Left ventricle myocardium inferior (tissue), 1 donor: ENCODE data around the gene PNPLA2. TPM values are rescaled to one million over a fixed set of nuclear protein-coding genes. Genes with fewer than 3 reads are reported as not detected.

ENCODE experiments used
- DNase-seq: peaks from one replicate; pipeline ENCODE4 v3.0.0-alpha.2; 2020
- H3K27ac ChIP-seq: fragments of 200-600 bp; replicated peaks from 2 replicates; pipeline ENCODE4 v1.8.0; 2021
- H3K27me3 ChIP-seq: fragments of 200-600 bp; 2 replicates; pipeline ENCODE4 v1.8.0; 2021; ENCODE audit warnings: low read depth
- H3K36me3 ChIP-seq: fragments of 200-600 bp; 2 replicates; pipeline ENCODE4 v1.8.0; 2021
- H3K4me1 ChIP-seq: fragments of 200-600 bp; 2 replicates; pipeline ENCODE4 v1.8.0; 2021
- H3K4me3 ChIP-seq: fragments of 200-600 bp; 2 replicates; pipeline ENCODE4 v1.8.0; 2021; ENCODE audit warnings: mild to moderate bottlenecking, moderate library complexity
- H3K9me3 ChIP-seq: fragments of 200-600 bp; replicated peaks from 2 replicates; pipeline ENCODE4 v1.8.0; 2021
- CTCF ChIP-seq: fragments of 200-600 bp; IDR thresholded peaks from 2 replicates; pipeline ENCODE4 v1.8.0; 2021; ENCODE audit warnings: antibody characterized with exemption, mild to moderate bottlenecking, borderline replicate concordance
- intact Hi-C: fragments of 100-400 bp; cut with micrococcal nuclease; formaldehyde crosslinking; loops from one replicate; pipeline ENCODE4 v1.11.0; 2022
- total RNA-seq: library from RNA; stranded (reverse); fragmentation: NEBNext Ultra II Directional; extraction: Animal tissue kit (Norgen Biotek cat#: 25700); gene quantifications from one replicate; pipeline ENCODE4 v1.2.1, GENCODE V29; 2021
- donor health status: DM: no; HTN: yes; CAD: no; lungs with severe emphysema.

The PNPLA2 gene
- total RNA-seq, 1 donor from 2014 or later, result 300 TPM

GRCh38 chr11:804599-804964 is 14.1 kb upstream of the PNPLA2 start:
- no peak for TF ChIP-seq CTCF
- peak overlapping the region; percentile 97 for H3K27ac ChIP-seq
- peak overlapping the region; percentile 77 for H3K4me3 ChIP-seq
- no peak for DNase-seq
- H3K36me3 ChIP-seq, result peaks cover 34% of the 10 kb centered on the region
- H3K27me3 ChIP-seq, result no peaks in the 10 kb centered on the region
- no peaks in the 10 kb centered on the region for H3K9me3 ChIP-seq
- intact Hi-C loops, result no loop called here
- H3K4me1 ChIP-seq, result peaks cover 52% of the 10 kb centered on the region

- DNase-seq, result no peak
- H3K27me3 ChIP-seq, result no peaks in the 10 kb centered on the region
- H3K27ac ChIP-seq, result peak overlapping the region; percentile 98
- peaks cover 25% of the 10 kb centered on the region for H3K36me3 ChIP-seq
- TF ChIP-seq CTCF, result no peak
- intact Hi-C loops, result no loop called here
- H3K4me3 ChIP-seq, result peak overlapping the region; percentile 99
- H3K9me3 ChIP-seq, result no peaks in the 10 kb centered on the region
- H3K4me1 ChIP-seq, result peaks cover 62% of the 10 kb centered on the region
Measured at GRCh38 chr11:808427-809286, 10.1 kb upstream of the PNPLA2 start.

GRCh38 chr11:809287-810039 is 9.3 kb upstream of the PNPLA2 start, which contains the start of gene RPLP2:
Gene RPLP2, plus strand, starts transcription at chr11:809967. Its CDS starts 268 bp downstream, at chr11:810235.
- peaks cover 25% of the 10 kb centered on the region for H3K36me3 ChIP-seq
- no peaks in the 10 kb centered on the region for H3K9me3 ChIP-seq
- peak within 1 kb of the TSS; percentile 99 for H3K4me3 ChIP-seq
- no peaks in the 10 kb centered on the region for H3K27me3 ChIP-seq
- H3K27ac ChIP-seq, result peak within 1 kb of the TSS; percentile 98
- no peak for TF ChIP-seq CTCF
- H3K4me1 ChIP-seq, result peaks cover 54% of the 10 kb centered on the region
- intact Hi-C loops, result no loop called here
- DNase-seq, result peak; percentile 99

- H3K27ac ChIP-seq, result peak overlapping the region; percentile 98
- no peak for DNase-seq
- H3K4me3 ChIP-seq, result peak overlapping the region; percentile 99
- H3K4me1 ChIP-seq, result peaks cover 48% of the 10 kb centered on the region
- H3K36me3 ChIP-seq, result peaks cover 27% of the 10 kb centered on the region
- intact Hi-C loops, result no loop called here
- H3K9me3 ChIP-seq, result no peaks in the 10 kb centered on the region
- no peak for TF ChIP-seq CTCF
- H3K27me3 ChIP-seq, result no peaks in the 10 kb centered on the region
Measured at GRCh38 chr11:810040-810567, 8.6 kb upstream of the PNPLA2 start.

- peak overlapping the region; percentile 98 for H3K27ac ChIP-seq
- intact Hi-C loops, result no loop called here
- H3K4me3 ChIP-seq, result peak overlapping the region; percentile 99
Measured at GRCh38 chr11:811446-812245, 7.1 kb upstream of the PNPLA2 start.

More at GRCh38 chr11:811446-812245, 7.1 kb upstream of the PNPLA2 start:
- TF ChIP-seq CTCF, result no peak
- Histone ChIP-seq H3K27me3 (no peaks in the 10 kb centered on the region), H3K9me3 (no peaks in the 10 kb centered on the region), H3K36me3 (peaks cover 27% of the 10 kb centered on the region), H3K4me1 (peaks cover 42% of the 10 kb centered on the region)
- no peak for DNase-seq
